Stomach (tissue), 9 donors: ENCODE data around the gene NONO. TPM values are rescaled to one million over a fixed set of nuclear protein-coding genes. Genes with fewer than 3 reads are reported as not detected.
A peak's percentile ranks its signal among the peaks of the same experiment; 100 is the strongest.

Source experiments
- DNase-seq, 2 donors: peaks; one replicate each; pipeline versions ENCODE4 v3.0.0 to v3.0.0-alpha.2; 2013 to 2019
- H3K27ac ChIP-seq, 5 donors: fragments of 200-600 bp in 4 of 5; sonication (generic) in 4 of 5; one replicate each; pipeline ENCODE4 v1.5.1; 2013 to 2019; ENCODE audit warnings: mild to moderate bottlenecking in 1 of 5, moderate library complexity in 1 of 5
- H3K27me3 ChIP-seq, 3 donors: fragments of 200-600 bp; sonication (generic); one replicate each; pipeline ENCODE4 v1.5.1; 2017 to 2019; ENCODE audit warnings: mixed run types in 1 of 3
- H3K36me3 ChIP-seq, 4 donors: fragments of 200-600 bp; sonication (generic); 1 replicate in 3 of 4; 2 replicates in 1 of 4; pipeline ENCODE4 v1.5.1; 2016 to 2019
- H3K4me1 ChIP-seq, 4 donors: fragments of 200-600 bp; sonication (generic); one replicate each; pipeline ENCODE4 v1.5.1; 2016 to 2019
- H3K4me3 ChIP-seq, 4 donors: fragments of 200-600 bp; sonication (generic) in 3 of 4; one replicate each; pipeline ENCODE4 v1.5.1; 2016 to 2019; ENCODE audit warnings: mild to moderate bottlenecking in 1 of 4
- H3K9me3 ChIP-seq, 4 donors: fragments of 200-600 bp; sonication (generic); one replicate each; pipeline ENCODE4 v1.5.1; 2016 to 2019
- CTCF ChIP-seq, 7 experiments: fragments of 450-650 bp in 4 of 7; fragments of 200-600 bp in 3 of 7; sonication (generic) in 3 of 7; IDR thresholded peaks; one replicate each; pipeline ENCODE4 v1.5.1; 2016 to 2019; ENCODE audit warnings: antibody characterized with exemption in 7 of 7, control low read depth in 2 of 7, mild to moderate bottlenecking in 1 of 7
- EP300 ChIP-seq: sonication (generic); formaldehyde crosslinking; IDR thresholded peaks from one replicate; pipeline ENCODE4 v1.6.1; 2017; ENCODE audit warnings: antibody characterized with exemption
- POLR2A ChIP-seq, 4 donors: fragments of 450-650 bp; IDR thresholded peaks; one replicate each; pipeline ENCODE4 v1.6.1; 2016; ENCODE audit warnings: antibody characterized with exemption in 4 of 4, control low read depth in 2 of 4, mild to moderate bottlenecking in 1 of 4, moderate library complexity in 1 of 4
- POLR2AphosphoS5 ChIP-seq, 3 donors: sonication (generic); formaldehyde crosslinking; IDR thresholded peaks; one replicate each; pipeline ENCODE4 v1.6.1; 2016; ENCODE audit warnings: antibody characterized with exemption in 3 of 3
- WGBS, 5 donors: extraction: QIAGEN DNeasy Blood & Tissue Kit in 3 of 5; methylation state at CpG; one replicate each; pipeline versions ENCODE4 v1.1.5 to v1.1.7; 2013 to 2018; 5-methylcytosine and 5-hydroxymethylcytosine counted together
- intact Hi-C: fragments of 100-400 bp; cut with DNase I; formaldehyde crosslinking; loops from one replicate; pipeline ENCODE4 v1.15.1; 2023; ENCODE audit warnings: low total_unique reads
- polyA plus RNA-seq, 3 donors: library from polyadenylated mRNA; stranded (reverse); fragments of 200-250 nt; gene quantifications; one replicate each; pipeline ENCODE4 v1.2.3, GENCODE V29; 2013
- total RNA-seq, 5 donors: library from RNA; depleted of rRNA; stranded (reverse); fragments of >200 nt; gene quantifications; one replicate each; pipeline versions ENCODE4 v1.1.0 to v1.2.3, GENCODE V29; 2014 to 2016
- donor health status: healthy with polysubstance abuse.
- donor health status: Bipolar disorder and iron deficiency.
- donor health status: healthy.

NONO gene
- total and polyA plus RNA-seq, 8 donors: 104 to 332 (median 151) TPM

GRCh38 chrX:71250841-71251240 is 32.6 kb upstream of the NONO start:
- no peaks in the 10 kb centered on the region for H3K9me3 ChIP-seq
- no peaks in the 10 kb centered on the region for H3K27me3 ChIP-seq
- TF ChIP-seq POLR2A (IDR thresholded peaks at IDR 0.05) (no peak), POLR2AphosphoS5 (IDR thresholded peaks at IDR 0.05) (no peak), CTCF (IDR thresholded peaks at IDR 0.05) (no peak), EP300 (no peak)
- no peak overlapping the region for H3K4me3 ChIP-seq
- H3K4me1 ChIP-seq: peaks cover 0 to 28% (median 17%) of the 10 kb centered on the region in 4 donors
- H3K36me3 ChIP-seq: peaks cover 0 to 51% (median 49%) of the 10 kb centered on the region in 4 donors
- no peak for DNase-seq
- WGBS, 5 donors: 76 to 91% (median 85%) methylated on average over 8 to 9 of the region's 9 CpGs
- intact Hi-C loops: no loop called here
- H3K27ac ChIP-seq: no peak overlapping the region

GRCh38 chrX:71251466-71251973 is 31.9 kb upstream of the NONO start:
- H3K36me3 ChIP-seq: peaks cover 0 to 45% (median 42%) of the 10 kb centered on the region in 4 donors
- H3K4me3 ChIP-seq: no peak overlapping the region
- H3K27ac ChIP-seq: no peak overlapping the region
- intact Hi-C loops: no loop called here
- peaks cover 0 to 28% (median 17%) of the 10 kb centered on the region in 4 donors for H3K4me1 ChIP-seq
- no peak for TF ChIP-seq CTCF (IDR thresholded peaks at IDR 0.05)
- TF ChIP-seq POLR2AphosphoS5 (IDR thresholded peaks at IDR 0.05): no peak
- TF ChIP-seq POLR2A (IDR thresholded peaks at IDR 0.05): no peak
- no peak for TF ChIP-seq EP300
- 44 to 53% (median 49%) methylated on average over 8 of the region's 8 CpGs for WGBS, 5 donors
- no peaks in the 10 kb centered on the region for H3K27me3 ChIP-seq
- no peaks in the 10 kb centered on the region for H3K9me3 ChIP-seq
- DNase-seq: peak in 1 of 2 donors; percentile 44

GRCh38 chrX:71252221-71252620 is 31.2 kb upstream of the NONO start:
- whole genome bisulfite sequencing, 5 donors: 56 to 73% (median 61%) methylated on average over 2 of the region's 2 CpGs
- no peak for DNase-seq
- Histone ChIP-seq H3K4me1 (peaks cover 0 to 28% (median 17%) of the 10 kb centered on the region in 4 donors), H3K36me3 (peaks cover 0 to 38% (median 35%) of the 10 kb centered on the region in 4 donors), H3K4me3 (peak overlapping the region in 2 of 4 donors; percentile 63 to 67), H3K27ac (no peak overlapping the region), H3K27me3 (no peaks in the 10 kb centered on the region), H3K9me3 (no peaks in the 10 kb centered on the region)
- TF ChIP-seq CTCF (IDR thresholded peaks at IDR 0.05): no peak
- TF ChIP-seq POLR2A (IDR thresholded peaks at IDR 0.05): no peak
- TF ChIP-seq EP300: no peak
- intact Hi-C loops: no loop called here

- 1 to 44% (median 13%) methylated on average over 20 to 35 of the region's 35 CpGs for WGBS, 5 donors
- intact Hi-C loops: no loop called here
- peak; percentile 39 to 81 for DNase-seq
- no peaks in the 10 kb centered on the region for H3K9me3 ChIP-seq
- H3K27me3 ChIP-seq: no peaks in the 10 kb centered on the region
- H3K4me3 ChIP-seq: peak overlapping the region; percentile 60 to 77 (median 65)
- H3K27ac ChIP-seq: peak overlapping the region; percentile 20 to 87 (median 85)
- no peak for TF ChIP-seq POLR2A (IDR thresholded peaks at IDR 0.05)
- TF ChIP-seq POLR2AphosphoS5 (IDR thresholded peaks at IDR 0.05): no peak
- TF ChIP-seq CTCF (IDR thresholded peaks at IDR 0.05): peak in 3 of 7 experiments; percentile 35 to 53 (median 37)
- no peak for TF ChIP-seq EP300
- H3K36me3 ChIP-seq: peaks cover 0 to 25% (median 23%) of the 10 kb centered on the region in 4 donors
- H3K4me1 ChIP-seq: peaks cover 0 to 28% (median 17%) of the 10 kb centered on the region in 4 donors
These were observed 30.0 kb upstream of the NONO start for GRCh38 chrX:71253253-71254091.
